HuH-7.5 (cell line): ENCODE data around the gene KLHDC3.
A peak's percentile ranks its signal among the peaks of the same experiment; 100 is the strongest.
"Not testable (repeated sequence)": the region's sequence is repeated elsewhere in the genome, so short reads cannot be mapped to it uniquely, and the experiment has no call there.

ENCODE experiments used
- DNase-seq: peaks from one replicate; pipeline ENCODE4 v3.0.0; 2011; ENCODE audit warnings: low spot score

KLHDC3 gene

GRCh38 chr6:43029120-43029519 lies 15.1 kb downstream of the KLHDC3 start:
- DNase-seq, result no peak

- DNase-seq, result no peak
Observed at GRCh38 chr6:43032326-43032725, 18.3 kb downstream of the KLHDC3 start.

- DNase-seq, result no peak
Observed at GRCh38 chr6:43033496-43034189, 19.6 kb downstream of the KLHDC3 start.

- DNase-seq, result no peak
Observed at GRCh38 chr6:43034190-43034525, 20.1 kb downstream of the KLHDC3 start.

- DNase-seq, result no peak
Observed at GRCh38 chr6:43035495-43036194, 21.6 kb downstream of the KLHDC3 start.

- no peak for DNase-seq
Observed at GRCh38 chr6:43036712-43037111, 22.7 kb downstream of the KLHDC3 start.

- no peak for DNase-seq
Observed at GRCh38 chr6:43037197-43037596, 23.1 kb downstream of the KLHDC3 start.

GRCh38 chr6:43037706-43038105 lies 23.7 kb downstream of the KLHDC3 start:
- DNase-seq, result no peak

GRCh38 chr6:43038727-43039126 lies 24.7 kb downstream of the KLHDC3 start:
- DNase-seq, result no peak

- no peak for DNase-seq
Observed at GRCh38 chr6:43040542-43041257, 26.7 kb downstream of the KLHDC3 start.

GRCh38 chr6:43041475-43041874 lies 27.4 kb downstream of the KLHDC3 start:
- DNase-seq, result not testable (repeated sequence)

GRCh38 chr6:43043310-43043709 lies 29.3 kb downstream of the KLHDC3 start:
- no peak for DNase-seq

GRCh38 chr6:43045371-43045930 lies 31.4 kb downstream of the KLHDC3 start:
- DNase-seq, result no peak

- DNase-seq, result no peak
Observed at GRCh38 chr6:43047998-43048397, 33.9 kb downstream of the KLHDC3 start.

- no peak for DNase-seq
Observed at GRCh38 chr6:43050981-43051380, 36.9 kb downstream of the KLHDC3 start.

GRCh38 chr6:43052225-43052841 lies 38.3 kb downstream of the KLHDC3 start:
- DNase-seq, result no peak

- no peak for DNase-seq
Observed at GRCh38 chr6:43052842-43053544, 38.9 kb downstream of the KLHDC3 start.

GRCh38 chr6:43053545-43054205 lies 39.6 kb downstream of the KLHDC3 start, which contains the start of gene CUL7:
CUL7 (minus strand) TSS chr6:43053851; CDS start chr6:43052788, 1,063 bp downstream.
- DNase-seq, result peak; percentile 94

- no peak for DNase-seq
Observed at GRCh38 chr6:43054206-43054943, 40.3 kb downstream of the KLHDC3 start.

GRCh38 chr6:43055966-43056365 lies 41.9 kb downstream of the KLHDC3 start:
- DNase-seq, result no peak
